Activated CD4-positive, alpha-beta T cell treated with anti-CD3 and anti-CD28 coated beads, Interleukin-2, amount 10 ng/mL, durations not matched to agents 7 days and 5 days (primary cell): Measurements from ENCODE around the gene ARHGAP1. TPM values are rescaled to one million over a fixed set of nuclear protein-coding genes. Genes with fewer than 3 reads are reported as not detected.

Experiments used
- total RNA-seq, 2 experiments: library from RNA; stranded (reverse); gene quantifications; one replicate each; pipeline ENCODE4 v1.2.3, GENCODE V29; 2021

Gene ARHGAP1
- total RNA-seq, 2 experiments from 2014 or later = 83.8 to 88.8 TPM

Other genes with a start within 250 kb of the ARHGAP1 start
- gene AMBRA1, start 106.6 kb downstream of the ARHGAP1 start, total RNA-seq = 10 to 100 TPM; 38.4 to 40.0 TPM
- 1 to 10 TPM; 6.3 to 6.6 TPM for gene HARBI1, start 83.4 kb downstream of the ARHGAP1 start, total RNA-seq
- gene ATG13, start 83.1 kb downstream of the ARHGAP1 start, total RNA-seq = 10 to 100 TPM; 56.8 to 62.1 TPM
- 10 to 100 TPM; 11.7 to 16.3 TPM for gene ZNF408, start 412 bp upstream of the ARHGAP1 start, total RNA-seq
- under 1 TPM in 1 of 2 experiments, not detected in 1; 0.15 TPM for gene F2, start 18.6 kb upstream of the ARHGAP1 start, total RNA-seq
- gene CKAP5, start 145.7 kb upstream of the ARHGAP1 start, total RNA-seq = 100 to 1,000 TPM; 171 to 189 TPM
- under 1 TPM; 0.02 to 0.15 TPM for gene LRP4, start 217.9 kb upstream of the ARHGAP1 start, total RNA-seq
- gene CSTPP1, start 236.1 kb upstream of the ARHGAP1 start, total RNA-seq = 10 to 100 TPM; 18.2 to 18.9 TPM